ENCODE measurements around the gene SULT1C3. TPM values are rescaled to one million over a fixed set of nuclear protein-coding genes. Genes with fewer than 3 reads are reported as not detected.

Gene SULT1C3
- total RNA-seq, 1 donor from 2014 or later: not detected

DNA sequence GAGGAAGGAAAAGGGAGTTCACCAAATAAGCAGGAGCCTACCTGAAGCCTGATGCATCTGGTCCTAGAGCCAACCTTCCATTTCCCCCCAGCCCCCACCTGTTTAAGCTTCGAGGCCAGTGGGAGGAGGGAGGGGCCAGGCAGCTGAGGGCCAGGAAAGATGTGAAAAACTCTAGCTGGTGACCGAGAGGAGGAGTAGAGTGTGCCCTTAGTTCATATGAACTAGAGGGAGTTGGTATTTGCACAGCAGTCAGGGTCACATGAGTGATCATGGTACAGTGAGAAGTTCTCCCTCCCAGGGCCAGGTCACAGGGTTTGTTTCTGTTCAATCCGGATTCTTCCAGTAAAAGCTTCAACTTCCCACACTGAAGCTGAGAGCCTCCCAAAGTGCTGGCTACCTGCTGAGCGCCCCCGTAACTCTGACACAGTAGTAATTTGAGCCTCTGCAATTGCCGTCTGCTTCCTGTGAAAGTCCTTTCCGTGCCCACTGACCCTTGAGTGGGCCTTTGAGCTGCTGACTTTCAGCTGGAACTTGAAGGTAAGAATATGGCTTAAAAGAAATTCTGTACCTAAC lies 48.9 kb downstream of the SULT1C3 start, which contains the start of gene SULT1C2:
Gene SULT1C2, plus strand, starts transcription at position 362 of the 573 bp plus-strand sequence. CDS start 4,773 bp downstream, outside the sequence.
- peaks cover 29% of the 10 kb centered on the region for H3K4me1 Mint-ChIP-seq (ENCODE audit: low read depth)
- no peaks in the 10 kb centered on the region for H3K27me3 Mint-ChIP-seq
- peak; percentile 19 for DNase-seq (ENCODE audit: low spot score, unreplicated experiment)
- peak within 1 kb of the TSS; percentile 59 for H3K4me3 Mint-ChIP-seq (ENCODE audit: low read depth)
- peak within 1 kb of the TSS; percentile 96 for H3K27ac Mint-ChIP-seq
- TF ChIP-seq, protein P1, sequence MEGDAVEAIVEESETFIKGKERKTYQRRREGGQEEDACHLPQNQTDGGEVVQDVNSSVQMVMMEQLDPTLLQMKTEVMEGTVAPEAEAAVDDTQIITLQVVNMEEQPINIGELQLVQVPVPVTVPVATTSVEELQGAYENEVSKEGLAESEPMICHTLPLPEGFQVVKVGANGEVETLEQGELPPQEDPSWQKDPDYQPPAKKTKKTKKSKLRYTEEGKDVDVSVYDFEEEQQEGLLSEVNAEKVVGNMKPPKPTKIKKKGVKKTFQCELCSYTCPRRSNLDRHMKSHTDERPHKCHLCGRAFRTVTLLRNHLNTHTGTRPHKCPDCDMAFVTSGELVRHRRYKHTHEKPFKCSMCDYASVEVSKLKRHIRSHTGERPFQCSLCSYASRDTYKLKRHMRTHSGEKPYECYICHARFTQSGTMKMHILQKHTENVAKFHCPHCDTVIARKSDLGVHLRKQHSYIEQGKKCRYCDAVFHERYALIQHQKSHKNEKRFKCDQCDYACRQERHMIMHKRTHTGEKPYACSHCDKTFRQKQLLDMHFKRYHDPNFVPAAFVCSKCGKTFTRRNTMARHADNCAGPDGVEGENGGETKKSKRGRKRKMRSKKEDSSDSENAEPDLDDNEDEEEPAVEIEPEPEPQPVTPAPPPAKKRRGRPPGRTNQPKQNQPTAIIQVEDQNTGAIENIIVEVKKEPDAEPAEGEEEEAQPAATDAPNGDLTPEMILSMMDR (IDR thresholded peaks at IDR 0.05; ENCODE audit: unreplicated experiment): no peak
- H3K9me3 Mint-ChIP-seq (ENCODE audit: low read depth): peaks cover 11% of the 10 kb centered on the region
- peaks cover 28% of the 10 kb centered on the region for H3K36me3 Mint-ChIP-seq (ENCODE audit: insufficient read depth)

DNA sequence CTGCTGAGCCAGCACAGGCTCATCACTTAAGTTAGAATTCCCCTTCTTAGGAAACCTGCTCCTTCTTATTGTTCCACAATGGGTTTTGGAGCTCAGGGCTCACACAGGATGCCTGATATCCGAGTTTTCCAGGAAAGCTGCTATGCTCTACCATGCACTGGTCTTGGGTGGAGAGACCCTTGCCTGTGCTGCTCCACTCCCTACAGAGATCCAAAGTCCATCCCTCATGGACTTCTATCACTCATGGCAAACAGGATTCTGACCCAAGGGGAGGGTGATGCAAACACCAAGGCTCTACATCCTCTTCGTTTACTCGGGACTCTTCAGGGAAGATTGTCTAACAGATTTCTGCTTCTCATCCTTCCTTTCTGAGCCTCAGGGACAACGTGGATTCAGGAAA lies 54.1 kb downstream of the SULT1C3 start:
- H3K36me3 Mint-ChIP-seq (ENCODE audit: insufficient read depth): peaks cover 26% of the 10 kb centered on the region
- H3K9me3 Mint-ChIP-seq (ENCODE audit: low read depth): peaks cover 8% of the 10 kb centered on the region
- no peak overlapping the region for H3K4me3 Mint-ChIP-seq (ENCODE audit: low read depth)
- no peaks in the 10 kb centered on the region for H3K27me3 Mint-ChIP-seq
- H3K4me1 Mint-ChIP-seq (ENCODE audit: low read depth): peaks cover 23% of the 10 kb centered on the region
- H3K27ac Mint-ChIP-seq: no peak overlapping the region
- no peak for DNase-seq (ENCODE audit: low spot score, unreplicated experiment)
- TF ChIP-seq, protein P1 (IDR thresholded peaks at IDR 0.05; ENCODE audit: unreplicated experiment): no peak

DNA sequence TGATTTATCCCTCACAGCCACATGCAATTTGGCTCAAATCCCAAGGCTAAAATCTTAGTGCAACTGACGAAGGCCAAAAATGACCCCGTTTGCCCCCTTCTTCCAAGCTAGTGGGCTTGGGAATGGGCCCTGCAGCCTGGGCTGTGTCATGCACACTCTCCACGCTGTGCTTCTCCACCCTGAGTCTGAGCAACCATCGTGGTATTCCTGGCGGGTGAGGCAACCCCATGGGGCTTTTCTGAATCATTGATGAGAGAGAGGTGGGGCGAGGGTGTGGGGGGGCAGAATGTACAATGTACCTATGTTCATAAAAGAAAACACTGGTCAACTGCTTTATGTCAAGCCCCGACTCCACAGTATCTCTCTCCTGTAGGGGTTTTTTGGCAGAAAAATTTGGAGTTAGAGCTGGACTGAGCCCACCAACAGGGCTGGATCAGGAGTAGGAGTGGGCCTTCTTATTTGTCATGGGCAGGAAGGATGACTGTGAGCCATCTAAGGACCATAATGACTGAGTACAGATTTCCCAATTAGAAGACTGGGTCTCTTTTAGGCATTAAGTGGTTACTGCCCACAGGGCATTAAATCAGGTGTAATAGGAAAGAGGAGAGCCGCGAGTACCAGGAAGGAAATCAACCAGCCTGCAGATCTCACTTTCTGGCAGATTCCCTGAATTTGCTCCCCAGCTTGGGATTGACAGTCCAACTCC lies 57.8 kb downstream of the SULT1C3 start:
- Mint-ChIP-seq H3K27ac (no peak overlapping the region), H3K4me3 (ENCODE audit: low read depth) (no peak overlapping the region), H3K9me3 (ENCODE audit: low read depth) (peaks cover 7% of the 10 kb centered on the region), H3K27me3 (no peaks in the 10 kb centered on the region), H3K36me3 (ENCODE audit: insufficient read depth) (peaks cover 30% of the 10 kb centered on the region), H3K4me1 (ENCODE audit: low read depth) (peaks cover 11% of the 10 kb centered on the region)
- TF ChIP-seq, protein P1 (IDR thresholded peaks at IDR 0.05; ENCODE audit: unreplicated experiment): no peak
- no peak for DNase-seq (ENCODE audit: low spot score, unreplicated experiment)

DNA sequence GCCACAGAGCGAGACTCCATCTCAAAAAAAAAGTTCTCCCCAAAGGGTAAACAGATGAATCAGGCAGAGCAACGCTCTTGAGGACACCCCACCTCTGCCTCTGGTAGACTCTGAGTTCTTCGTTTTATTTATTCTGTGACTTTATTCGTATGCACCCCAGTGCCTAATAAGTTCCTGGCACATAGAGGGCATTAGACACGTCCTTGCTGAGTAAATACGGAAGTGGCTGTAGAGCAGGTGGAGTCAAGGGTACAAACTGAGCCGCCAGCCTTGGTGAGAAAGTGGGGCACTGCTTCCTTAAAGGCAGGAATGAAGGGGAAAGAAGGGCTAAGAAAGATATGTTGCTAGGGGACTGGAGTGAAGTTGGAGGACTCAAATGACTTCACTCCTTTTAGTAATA lies 61.8 kb downstream of the SULT1C3 start:
- H3K27ac Mint-ChIP-seq: peak overlapping the region; percentile 54
- peaks cover 1% of the 10 kb centered on the region for H3K4me1 Mint-ChIP-seq (ENCODE audit: low read depth)
- peaks cover 31% of the 10 kb centered on the region for H3K36me3 Mint-ChIP-seq (ENCODE audit: insufficient read depth)
- no peak overlapping the region for H3K4me3 Mint-ChIP-seq (ENCODE audit: low read depth)
- TF ChIP-seq, protein P1 (IDR thresholded peaks at IDR 0.05; ENCODE audit: unreplicated experiment): no peak
- peaks cover 7% of the 10 kb centered on the region for H3K9me3 Mint-ChIP-seq (ENCODE audit: low read depth)
- no peak for DNase-seq (ENCODE audit: low spot score, unreplicated experiment)
- H3K27me3 Mint-ChIP-seq: no peaks in the 10 kb centered on the region

DNA sequence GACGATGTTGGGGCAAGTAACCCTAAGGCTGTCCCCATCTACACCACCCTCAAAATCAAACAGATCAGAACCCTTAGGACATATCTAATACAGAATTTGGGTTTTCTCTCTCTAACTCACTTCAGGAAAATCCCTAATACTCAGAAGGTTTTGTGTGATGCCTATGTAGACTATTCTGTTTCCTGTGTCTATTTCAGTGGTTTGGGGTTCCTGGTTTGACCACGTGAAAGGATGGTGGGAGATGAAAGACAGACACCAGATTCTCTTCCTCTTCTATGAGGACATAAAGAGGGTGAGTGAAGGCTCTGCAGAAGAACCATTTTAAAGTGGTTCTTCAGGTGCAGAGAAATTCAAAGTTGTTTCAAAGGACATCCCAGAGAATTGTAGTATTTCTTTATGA lies 65.2 kb downstream of the SULT1C3 start:
- Mint-ChIP-seq H3K27me3 (no peaks in the 10 kb centered on the region), H3K4me1 (ENCODE audit: low read depth) (peaks cover 9% of the 10 kb centered on the region), H3K4me3 (ENCODE audit: low read depth) (no peak overlapping the region), H3K9me3 (ENCODE audit: low read depth) (peaks cover 7% of the 10 kb centered on the region), H3K27ac (no peak overlapping the region), H3K36me3 (ENCODE audit: insufficient read depth) (peaks cover 33% of the 10 kb centered on the region)
- no peak for DNase-seq (ENCODE audit: low spot score, unreplicated experiment)
- TF ChIP-seq, protein P1 (IDR thresholded peaks at IDR 0.05; ENCODE audit: unreplicated experiment): no peak

All from progenitor cell of endocrine pancreas (in vitro differentiated cells).